ENCODE data around the gene ICAM1.
A peak's percentile ranks its signal among the peaks of the same experiment; 100 is the strongest.
"Not testable (repeated sequence)": the region's sequence is repeated elsewhere in the genome, so short reads cannot be mapped to it uniquely, and the experiment has no call there.

Gene ICAM1

GRCh38 chr19:10241826-10242449, 29.0 kb upstream of the ICAM1 start:
- DNase-seq (ENCODE audit: low spot score), result not testable (repeated sequence)

DNA sequence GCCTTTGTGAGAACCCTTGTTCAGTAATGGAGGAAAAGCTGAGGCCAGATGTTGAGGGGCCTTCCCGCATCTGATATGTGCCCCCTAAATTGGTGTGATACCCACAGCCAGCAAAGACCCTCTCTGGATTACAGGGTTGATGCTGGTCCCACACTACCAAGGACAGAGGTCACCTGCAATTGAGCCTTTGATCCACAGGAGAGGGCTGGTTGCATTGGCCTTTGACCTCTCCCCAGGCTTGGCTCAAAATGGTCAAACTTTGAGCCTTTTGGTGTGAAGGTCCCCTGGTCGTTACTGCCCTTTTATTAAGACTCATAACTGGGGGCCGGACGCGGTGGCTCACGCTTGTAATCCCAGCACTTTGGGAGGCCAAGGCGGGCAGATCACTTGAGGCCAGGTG, 27.3 kb upstream of the ICAM1 start:
- DNase-seq (ENCODE audit: low spot score), result no peak

- DNase-seq (ENCODE audit: low spot score), result no peak
These were observed 25.6 kb upstream of the ICAM1 start for GRCh38 chr19:10245189-10245939.

- DNase-seq (ENCODE audit: low spot score), result no peak
These were observed 24.4 kb upstream of the ICAM1 start for GRCh38 chr19:10246511-10246910.

DNA sequence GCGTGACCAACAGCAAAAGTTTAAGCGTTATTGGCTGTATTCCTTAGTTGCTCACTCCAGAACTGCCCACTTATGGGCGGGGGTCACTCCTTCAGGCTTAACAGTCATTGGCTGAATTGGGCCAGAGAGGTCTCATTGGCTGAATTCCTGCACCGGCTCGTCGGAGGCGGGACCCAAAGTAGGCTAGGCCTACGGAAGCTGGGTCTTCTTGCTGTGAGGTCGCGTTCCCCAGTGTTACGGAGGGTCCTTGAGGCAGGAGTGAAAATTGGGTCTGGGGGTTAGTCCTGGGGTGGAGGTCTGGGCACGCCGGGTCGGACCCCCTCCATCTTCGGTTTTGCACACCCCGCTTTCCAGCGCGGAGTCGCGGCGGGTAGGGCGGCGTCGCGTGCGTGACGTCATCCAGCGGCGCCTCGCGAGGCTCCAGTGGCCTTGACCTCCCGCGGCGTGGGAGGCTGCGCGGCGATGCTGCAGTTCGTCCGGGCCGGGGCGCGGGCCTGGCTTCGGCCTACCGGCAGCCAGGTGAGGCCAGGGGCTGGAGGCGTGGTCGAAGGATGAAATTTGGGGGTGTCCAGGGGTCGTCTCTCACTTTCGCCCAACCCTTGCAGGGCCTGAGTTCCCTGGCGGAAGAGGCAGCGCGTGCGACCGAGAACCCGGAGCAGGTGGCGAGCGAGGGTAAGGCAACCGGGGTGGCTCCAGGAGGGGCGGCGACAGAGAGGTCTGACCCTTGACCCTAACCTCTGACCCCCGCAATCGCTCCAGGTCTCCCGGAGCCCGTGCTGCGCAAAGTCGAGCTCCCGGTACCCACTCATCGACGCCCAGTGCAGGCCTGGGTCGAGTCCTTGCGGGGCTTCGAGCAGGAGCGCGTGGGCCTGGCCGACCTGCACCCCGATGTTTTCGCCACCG, 18.9 kb upstream of the ICAM1 start, which contains the start of gene MRPL4:
Gene MRPL4 (plus strand): TSS at position 423 of the 903 bp plus-strand sequence. CDS start 40 bp downstream, at position 463.
- DNase-seq (ENCODE audit: low spot score), result peak; percentile 94

DNA sequence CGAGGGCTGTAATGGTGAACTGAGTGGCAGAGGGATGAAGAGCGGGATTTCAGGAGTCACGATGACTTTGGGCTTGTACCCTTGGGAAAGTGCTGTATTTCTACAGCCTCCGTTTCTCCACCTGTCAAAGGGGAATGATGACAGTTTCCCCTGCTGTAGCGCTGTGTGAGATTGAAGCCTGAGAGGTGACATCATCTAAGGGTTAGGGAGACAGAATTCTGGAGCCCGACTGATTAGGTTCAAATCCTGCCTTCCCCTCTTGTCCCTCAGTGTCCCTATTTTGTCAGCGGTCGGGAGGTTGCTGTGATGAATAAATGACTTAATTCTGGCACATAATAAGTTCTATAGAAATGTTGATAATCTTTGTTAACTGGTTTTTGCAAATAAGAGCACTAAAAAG, 18.2 kb upstream of the ICAM1 start:
- DNase-seq (ENCODE audit: low spot score), result no peak

DNA sequence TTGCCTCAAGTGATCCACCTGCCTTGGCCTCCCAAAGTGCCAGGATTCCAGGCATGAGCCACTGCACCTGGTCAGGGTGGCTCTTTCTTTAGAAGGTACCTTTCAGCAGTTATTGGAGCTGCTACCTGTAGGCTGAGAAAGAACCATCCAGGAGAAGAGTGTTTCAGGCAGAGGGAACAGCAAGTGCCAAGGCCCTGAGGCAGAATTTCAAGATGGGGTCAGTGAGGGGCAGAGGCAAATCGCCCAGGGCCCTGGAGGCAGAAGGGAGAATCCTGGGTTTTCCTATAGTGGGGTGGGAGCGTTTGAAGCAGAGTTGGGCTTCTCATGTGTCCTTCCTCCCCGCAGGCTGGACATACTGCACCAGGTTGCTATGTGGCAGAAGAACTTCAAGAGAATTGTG, 16.7 kb upstream of the ICAM1 start:
- no peak for DNase-seq (ENCODE audit: low spot score)

DNA sequence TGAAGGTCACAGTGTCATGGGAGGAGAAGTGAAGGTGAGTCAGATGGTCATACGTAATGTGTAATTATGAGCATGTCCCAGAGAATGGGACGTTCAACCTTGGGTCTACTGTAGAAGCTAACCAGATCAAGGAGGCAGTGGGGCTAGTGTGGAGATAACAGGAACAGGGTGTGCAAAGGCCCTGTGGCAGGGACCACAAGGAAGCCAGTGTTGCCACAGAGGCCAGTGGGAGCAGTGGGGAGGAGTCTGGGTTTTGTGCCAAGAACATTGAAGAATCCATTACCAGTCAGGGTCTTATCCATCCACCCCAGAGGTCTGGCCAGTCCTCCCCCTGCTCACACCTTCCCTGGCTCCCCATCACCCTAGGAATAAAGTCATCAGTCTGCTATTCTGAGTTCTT, 15.6 kb upstream of the ICAM1 start:
- DNase-seq (ENCODE audit: low spot score), result no peak

DNA sequence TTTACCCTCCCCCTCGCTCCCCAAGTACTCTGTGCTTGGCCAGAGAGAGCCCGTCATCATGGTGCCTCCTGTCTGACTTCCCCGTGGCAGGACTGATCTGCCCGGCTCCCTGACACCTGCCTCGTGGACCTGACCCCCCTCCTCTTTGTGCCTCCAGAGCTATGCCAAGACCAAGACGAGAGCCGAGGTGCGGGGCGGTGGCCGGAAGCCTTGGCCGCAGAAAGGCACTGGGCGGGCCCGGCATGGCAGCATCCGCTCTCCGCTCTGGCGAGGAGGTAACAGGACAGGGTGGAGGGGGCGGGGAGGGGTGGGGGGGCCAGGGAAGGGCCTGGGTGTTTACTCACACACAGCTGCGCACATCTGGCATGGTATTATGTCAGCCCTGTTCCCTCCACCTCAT, 14.4 kb upstream of the ICAM1 start:
- no peak for DNase-seq (ENCODE audit: low spot score)

DNA sequence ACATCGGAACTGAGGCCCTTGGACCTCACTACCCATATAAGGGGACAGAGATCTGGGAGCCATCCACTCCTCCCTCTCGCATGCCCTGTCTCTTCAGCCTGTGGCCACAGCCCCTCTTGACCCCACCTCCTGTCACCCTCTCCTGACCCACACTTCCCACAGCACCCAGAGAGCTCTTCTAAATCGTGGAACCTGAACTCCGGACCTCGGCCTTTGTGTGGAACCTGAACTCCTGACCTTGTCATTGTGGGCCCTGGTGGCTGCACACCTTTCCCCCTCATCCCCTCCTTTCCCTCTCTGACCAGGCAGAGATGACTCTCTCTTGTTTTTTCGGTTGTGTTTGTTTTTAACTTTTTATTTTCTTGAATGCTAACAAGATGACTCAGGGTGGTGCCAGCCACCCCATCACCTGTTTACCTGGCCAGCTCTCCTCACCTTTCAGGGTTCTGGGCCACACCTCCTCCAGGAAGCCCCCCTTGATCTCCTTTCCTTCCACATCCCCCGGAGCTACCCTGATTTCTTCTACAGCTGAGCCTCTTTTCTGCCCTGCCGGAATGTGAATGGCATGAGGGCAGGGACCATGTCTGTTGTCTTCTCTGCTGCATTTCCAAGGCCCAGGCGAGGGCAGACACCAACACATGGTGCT, 13.8 kb upstream of the ICAM1 start:
- no peak for DNase-seq (ENCODE audit: low spot score)

DNA sequence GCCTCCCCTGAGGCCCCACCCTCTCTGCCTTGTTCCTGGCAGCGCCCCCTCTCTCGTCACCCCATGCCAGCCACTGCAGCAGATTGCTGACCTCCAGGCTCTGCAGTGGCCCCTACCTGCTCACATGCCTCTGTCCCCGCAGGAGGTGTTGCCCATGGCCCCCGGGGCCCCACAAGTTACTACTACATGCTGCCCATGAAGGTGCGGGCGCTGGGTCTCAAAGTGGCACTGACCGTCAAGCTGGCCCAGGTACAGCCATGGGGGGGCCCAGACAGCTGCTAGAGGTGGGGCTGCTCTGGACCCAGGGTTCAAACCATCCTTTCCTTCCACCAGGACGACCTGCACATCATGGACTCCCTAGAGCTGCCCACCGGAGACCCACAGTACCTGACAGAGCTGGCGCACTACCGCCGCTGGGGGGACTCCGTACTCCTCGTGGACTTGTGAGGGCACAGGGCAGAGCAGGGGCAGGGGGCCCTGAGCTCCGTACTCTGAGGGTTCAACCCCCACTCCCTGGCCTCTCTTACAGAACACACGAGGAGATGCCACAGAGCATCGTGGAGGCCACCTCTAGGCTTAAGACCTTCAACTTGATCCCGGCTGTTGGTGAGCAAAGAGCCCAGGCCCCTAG, 12.7 kb upstream of the ICAM1 start:
- DNase-seq (ENCODE audit: low spot score), result no peak

GRCh38 chr19:10259162-10259905, 11.6 kb upstream of the ICAM1 start:
- DNase-seq (ENCODE audit: low spot score), result peak; percentile 83

DNA sequence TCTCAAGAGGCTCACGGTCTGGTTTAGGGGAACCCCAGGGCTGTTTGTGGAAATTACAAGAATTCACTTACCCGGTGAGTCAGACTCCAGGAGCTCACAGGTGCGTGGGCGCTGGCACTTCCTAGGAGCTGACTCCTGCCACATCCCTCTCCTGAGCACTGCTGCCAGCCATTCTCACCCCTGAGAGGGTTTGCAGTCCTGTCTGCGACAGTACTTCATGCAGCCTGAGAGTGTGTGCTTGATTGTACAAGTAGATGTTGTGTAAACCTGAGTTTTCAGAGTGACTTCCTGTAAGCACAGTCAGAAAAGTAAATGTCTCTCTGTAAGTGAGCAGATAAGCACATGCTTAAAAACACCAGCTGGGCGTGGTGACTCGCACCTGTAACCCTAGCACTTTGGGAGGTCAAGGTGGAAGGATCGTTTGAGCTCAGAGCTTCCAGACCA, 10.8 kb upstream of the ICAM1 start:
- no peak for DNase-seq (ENCODE audit: low spot score)

DNA sequence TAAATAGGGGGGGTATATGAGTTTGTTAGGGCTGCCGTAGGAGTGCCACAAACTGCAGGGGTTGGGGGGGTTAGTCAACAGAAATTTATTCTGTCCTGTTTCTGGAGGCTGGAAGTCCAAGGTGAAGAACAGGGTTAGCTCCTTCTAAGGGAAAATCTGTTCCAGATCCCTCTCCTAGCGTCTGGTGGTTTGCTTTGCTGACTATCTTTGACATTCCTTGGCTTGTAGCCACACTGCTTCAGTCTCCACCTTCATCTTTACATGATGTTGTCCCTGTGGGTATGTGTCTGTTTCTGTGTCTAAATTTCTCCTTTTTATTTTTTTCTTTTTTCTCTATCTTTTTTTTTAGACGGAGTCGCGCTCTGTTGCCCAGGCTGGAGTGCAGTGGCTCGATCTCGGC, 8.1 kb upstream of the ICAM1 start:
- no peak for DNase-seq (ENCODE audit: low spot score)

- DNase-seq (ENCODE audit: low spot score), result no peak
These were observed 4.2 kb upstream of the ICAM1 start for GRCh38 chr19:10266706-10267105.

DNA sequence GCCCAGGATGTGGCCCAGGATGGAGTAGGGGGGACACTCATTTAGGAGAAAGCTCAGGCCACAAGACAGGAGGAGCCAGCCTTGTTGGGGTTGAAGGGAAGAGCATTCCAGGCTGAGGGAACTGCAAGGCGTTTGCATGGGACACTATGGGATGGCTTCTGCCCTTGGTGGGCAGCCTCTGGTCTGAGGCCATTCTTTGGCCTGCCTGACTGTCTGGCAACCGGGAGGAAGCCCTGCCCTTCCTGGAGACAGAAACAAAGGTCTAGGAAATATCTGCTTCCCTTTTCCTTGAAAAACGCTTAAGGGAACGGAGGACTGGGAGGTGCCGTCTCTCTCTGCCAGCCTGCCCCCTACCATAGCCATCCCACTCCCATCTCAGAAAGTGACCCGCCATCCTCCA, 2.8 kb upstream of the ICAM1 start:
- DNase-seq (ENCODE audit: low spot score), result no peak

GRCh38 chr19:10269333-10270179, 1.4 kb upstream of the ICAM1 start:
- peak; percentile 86 for DNase-seq (ENCODE audit: low spot score)

GRCh38 chr19:10270180-10270615, 722 bp upstream of the ICAM1 start:
- no peak for DNase-seq (ENCODE audit: low spot score)

DNA sequence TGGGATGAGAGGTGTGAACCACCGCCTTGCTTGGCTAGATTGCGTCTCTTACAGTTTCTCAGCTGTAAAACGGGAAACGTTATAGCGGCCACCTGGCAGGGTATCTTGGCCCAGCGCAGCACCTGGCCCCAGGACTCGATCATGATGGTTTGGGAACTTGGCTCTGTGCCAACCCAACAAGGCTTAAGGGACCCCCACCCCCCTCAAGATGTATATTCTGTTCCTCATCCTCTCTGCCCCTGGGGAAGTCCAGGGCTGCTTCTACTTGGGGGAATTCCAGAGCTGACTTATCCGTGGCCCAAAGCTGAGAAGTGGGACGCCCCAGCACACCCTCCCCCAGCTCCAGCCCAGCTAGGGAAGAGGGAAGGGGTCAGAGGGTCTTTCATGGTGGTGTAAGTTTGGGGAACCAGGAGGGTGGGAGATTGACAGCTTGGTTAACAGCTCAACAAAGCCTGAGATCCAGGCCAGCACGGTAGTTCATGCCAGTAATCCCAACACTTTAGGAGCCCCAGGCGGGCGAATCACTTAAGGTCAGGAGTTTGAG, 695 bp downstream of the ICAM1 start:
- no peak for DNase-seq (ENCODE audit: low spot score)

DNA sequence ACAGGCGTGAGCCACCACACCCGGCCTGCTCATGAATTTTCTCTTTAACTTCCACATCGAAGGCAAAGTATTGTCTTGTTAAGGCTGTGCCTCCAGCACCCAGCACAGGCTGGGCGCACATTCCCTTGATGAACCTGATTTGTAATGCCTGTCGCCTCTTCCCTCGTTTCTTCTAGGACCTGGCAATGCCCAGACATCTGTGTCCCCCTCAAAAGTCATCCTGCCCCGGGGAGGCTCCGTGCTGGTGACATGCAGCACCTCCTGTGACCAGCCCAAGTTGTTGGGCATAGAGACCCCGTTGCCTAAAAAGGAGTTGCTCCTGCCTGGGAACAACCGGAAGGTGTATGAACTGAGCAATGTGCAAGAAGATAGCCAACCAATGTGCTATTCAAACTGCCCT, 3.7 kb downstream of the ICAM1 start:
- no peak for DNase-seq (ENCODE audit: low spot score)

All from iPS-NIHi11 (cell line).